Retinal pigment epithelial cell (primary cell): Measurements from ENCODE around the gene KANSL3.

Experiments
- DNase-seq: peaks from one replicate; pipeline ENCODE4 v3.0.0-alpha.2; 2010; ENCODE audit warnings: low read depth
- H3K4me3 ChIP-seq: 2 replicates; pipeline ENCODE4 v1.5.1; 2011; ENCODE audit warnings: mild to moderate bottlenecking, low read length, control low read depth, moderate library complexity
- CTCF ChIP-seq: conservative IDR thresholded peaks from 2 replicates; pipeline ENCODE4 v1.5.1; 2011; ENCODE audit warnings: low read depth, low read length, control low read depth, inconsistent platforms

Gene KANSL3

DNA sequence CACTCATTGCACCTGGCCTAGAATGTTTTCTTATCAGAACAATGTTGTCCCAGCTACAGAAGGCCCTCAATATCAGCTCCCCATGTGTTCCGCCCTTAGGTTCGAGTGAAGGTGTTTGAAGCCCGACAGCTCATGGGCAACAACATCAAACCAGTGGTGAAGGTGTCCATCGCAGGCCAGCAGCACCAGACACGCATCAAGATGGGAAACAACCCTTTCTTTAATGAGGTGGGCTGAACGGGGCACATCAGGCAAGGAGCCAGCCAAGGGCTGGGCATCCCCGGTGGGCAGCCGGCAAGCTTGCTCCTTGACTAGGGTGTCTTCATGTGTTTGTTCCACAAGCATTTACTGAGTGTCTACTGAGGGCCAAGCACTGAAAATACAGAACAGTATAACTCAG lies 13.7 kb upstream of the KANSL3 start:
- H3K4me3 ChIP-seq = no peak overlapping the region
- no peak for DNase-seq
- TF ChIP-seq CTCF = no peak

DNA sequence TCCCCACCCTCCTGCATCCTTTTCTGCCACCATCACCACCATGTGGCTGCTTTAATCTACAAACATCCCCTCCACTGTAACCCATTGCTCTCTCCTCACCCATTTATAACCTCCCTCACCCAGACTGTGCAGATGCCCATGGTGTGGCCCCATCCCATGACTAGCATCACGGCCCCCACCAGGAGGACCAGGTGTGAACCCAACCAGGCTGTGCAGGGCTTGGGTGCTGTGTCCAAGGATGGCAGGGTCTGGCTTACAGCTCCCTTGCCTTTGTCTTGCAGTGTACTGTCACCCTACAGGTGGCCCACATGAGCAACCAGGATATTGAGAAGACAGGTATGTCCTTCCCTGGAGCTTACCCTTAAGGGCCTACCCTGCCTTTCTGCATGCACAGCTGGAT lies 11.2 kb upstream of the KANSL3 start:
- no peak for DNase-seq
- no peak overlapping the region for H3K4me3 ChIP-seq

GRCh38 chr2:96648306-96648930 lies 10.3 kb upstream of the KANSL3 start:
- no peak for DNase-seq
- H3K4me3 ChIP-seq = no peak overlapping the region
- TF ChIP-seq CTCF = no peak

More for the DNA sequence above, 11.2 kb upstream of the KANSL3 start:
- TF ChIP-seq CTCF = no peak

GRCh38 chr2:96647681-96648080 lies 9.6 kb upstream of the KANSL3 start:
- no peak for DNase-seq
- TF ChIP-seq CTCF = no peak
- H3K4me3 ChIP-seq = no peak overlapping the region

DNA sequence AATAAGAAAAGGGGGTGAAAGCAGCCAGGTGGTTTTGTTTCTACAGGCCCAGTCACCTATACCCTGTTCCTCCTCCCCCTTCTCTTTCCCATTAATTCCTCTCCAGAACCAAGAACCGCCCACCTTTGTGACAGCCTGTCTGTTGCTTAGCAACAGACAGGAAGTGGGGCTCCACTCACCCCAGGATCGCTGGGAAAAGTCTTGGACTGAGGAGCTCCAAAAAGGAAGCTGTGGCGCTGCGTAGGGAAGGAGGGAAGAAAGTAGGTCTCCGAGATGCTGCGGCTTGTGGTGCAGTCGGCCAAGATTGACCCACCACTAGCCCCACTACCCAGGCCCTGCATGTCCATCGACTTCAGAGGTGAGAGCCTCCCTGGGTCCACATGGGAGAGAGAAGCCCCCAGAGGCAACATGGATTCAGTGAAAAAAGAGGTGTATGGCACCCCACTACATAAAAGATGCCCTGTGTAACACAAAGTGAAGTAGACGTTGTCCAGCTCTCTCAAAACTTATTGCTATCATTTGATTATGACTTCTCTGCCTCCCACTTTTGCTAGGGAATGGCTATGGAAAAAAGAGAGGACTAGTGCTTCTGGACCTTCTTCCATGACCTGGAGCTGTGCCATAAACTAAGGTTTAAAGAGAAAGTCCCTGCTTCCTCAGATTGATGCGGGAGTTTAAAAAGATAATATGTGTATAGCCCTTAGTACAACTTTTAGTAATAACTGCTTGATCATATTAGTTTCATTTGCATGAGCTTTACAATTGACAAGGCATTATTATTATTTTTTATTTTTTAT lies 4.7 kb upstream of the KANSL3 start, which contains the start of gene FER1L5:
FER1L5 (plus strand) TSS at position 201 of the 797 bp plus-strand sequence; CDS start at position 274, 73 bp downstream.
- no peak for TF ChIP-seq CTCF
- no peak for DNase-seq
- H3K4me3 ChIP-seq = peak within 1 kb of the TSS; percentile 56

DNA sequence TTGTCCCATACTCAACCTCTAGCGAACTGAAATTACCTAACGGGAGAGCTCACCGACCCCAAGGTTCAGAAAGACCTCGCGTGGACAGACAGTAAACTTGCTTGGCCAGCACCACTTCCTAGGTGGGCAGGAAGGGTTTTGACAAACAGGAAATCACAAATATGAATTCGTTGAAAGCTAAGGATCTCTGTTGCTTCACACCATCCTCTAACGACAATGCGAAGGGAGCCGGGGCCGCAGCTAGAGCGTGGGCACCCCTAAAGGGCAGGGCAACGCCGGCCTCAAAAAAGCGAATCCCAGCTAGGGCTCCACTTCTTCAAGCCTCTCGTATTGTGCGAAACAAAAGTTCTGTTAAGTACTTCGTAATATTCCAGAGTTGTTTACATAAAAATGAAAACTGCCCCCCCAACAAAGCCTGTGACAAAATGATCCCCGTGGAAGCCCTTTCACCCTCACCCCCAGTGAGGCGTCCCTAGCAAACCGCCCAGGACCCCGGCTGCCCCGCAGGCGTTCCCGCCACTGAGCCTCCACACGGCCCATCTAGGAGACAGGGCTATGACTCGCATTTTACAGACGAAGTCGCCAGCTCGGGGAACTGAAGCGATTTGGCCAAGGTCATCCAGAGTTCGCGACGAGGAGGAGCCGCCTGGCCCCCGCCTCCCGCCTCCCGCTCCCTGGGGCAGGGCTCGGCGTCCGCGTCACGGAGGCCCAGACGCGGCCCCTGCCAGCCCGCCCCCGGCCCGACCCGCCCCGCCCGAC lies 548 bp downstream of the KANSL3 start:
- no peak for TF ChIP-seq CTCF
- H3K4me3 ChIP-seq = peak overlapping the region; percentile 72
- peak; percentile 62 for DNase-seq
